AG09309 (cell line): ENCODE data around the gene EYS.

ENCODE experiments used
- DNase-seq: peaks from one replicate; pipeline ENCODE4 v3.0.0-alpha.2; 2010; ENCODE audit warnings: low read depth
- H3K4me3 ChIP-seq: 2 replicates; pipeline ENCODE4 v1.5.1; 2011; ENCODE audit warnings: mild to moderate bottlenecking, low read depth, low read length, moderate library complexity; ENCODE audit not compliant: control insufficient read depth
- CTCF ChIP-seq: IDR thresholded peaks from 2 replicates; pipeline ENCODE4 v1.5.1; 2011; ENCODE audit warnings: mild to moderate bottlenecking, low read depth, low read length, inconsistent platforms; ENCODE audit not compliant: insufficient read depth, control insufficient read depth; ENCODE audit errors: missing control alignments

Gene EYS

DNA sequence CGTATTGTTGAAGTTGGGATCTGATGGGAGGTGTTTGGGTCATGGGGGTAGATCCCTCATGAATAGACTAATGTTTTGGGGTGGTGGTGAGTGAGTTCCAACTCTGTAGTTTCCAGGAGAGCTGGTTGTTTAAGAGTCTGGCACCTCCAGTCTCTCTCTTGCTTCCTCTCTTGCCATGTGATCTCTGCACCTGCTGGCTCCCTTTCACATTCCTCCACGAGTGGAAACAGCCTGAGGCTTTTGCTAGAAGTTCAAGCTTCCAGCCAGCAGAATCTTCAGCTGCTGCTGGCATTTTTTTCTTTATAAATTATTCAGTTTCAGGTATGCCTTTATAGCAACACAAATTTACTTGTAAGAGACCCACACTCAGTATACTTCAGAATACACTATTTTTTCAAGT, 1021.6 kb downstream of the EYS start:
- no peak overlapping the region for H3K4me3 ChIP-seq
- no peak for TF ChIP-seq CTCF
- DNase-seq = no peak

GRCh38 chr6:64683682-64684081, 1023.3 kb downstream of the EYS start:
- H3K4me3 ChIP-seq = no peak overlapping the region
- TF ChIP-seq CTCF = no peak
- DNase-seq = no peak

DNA sequence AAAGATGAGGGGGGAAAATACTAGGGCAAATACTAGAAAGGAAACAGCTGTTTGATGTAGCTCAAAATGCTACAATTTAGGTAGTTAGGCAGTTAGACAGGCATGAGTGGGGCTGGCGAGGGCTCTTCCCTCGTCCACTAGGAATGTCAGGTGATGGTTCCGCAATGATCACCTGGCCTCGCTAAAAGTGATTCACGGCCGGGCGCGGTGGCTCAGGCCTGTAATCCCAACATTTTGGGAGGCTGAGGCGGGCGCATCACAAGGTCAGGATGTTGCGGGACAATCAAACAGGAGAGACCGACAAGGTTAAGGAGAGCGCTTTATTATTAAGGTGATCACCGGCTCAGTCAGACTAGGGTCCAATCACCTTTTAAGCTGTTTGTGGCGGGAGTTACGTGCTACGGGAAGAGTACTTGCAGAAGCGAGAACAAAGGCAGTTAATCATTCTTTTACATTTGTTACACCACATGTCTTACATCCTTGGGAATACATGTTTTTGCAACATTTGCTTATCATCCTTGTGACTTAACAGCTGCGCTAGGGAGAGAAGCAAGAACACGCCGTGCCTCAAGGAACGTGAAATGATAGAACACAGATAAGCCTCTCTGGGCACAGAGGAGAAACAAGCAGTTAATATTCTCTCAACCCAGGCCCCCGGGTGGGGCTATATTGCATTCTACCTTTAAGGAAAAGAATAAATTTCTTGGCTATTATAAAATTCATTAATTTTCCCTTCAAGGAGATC, 1025.4 kb downstream of the EYS start:
- DNase-seq = no peak
- no peak overlapping the region for H3K4me3 ChIP-seq
- TF ChIP-seq CTCF = no peak

- no peak for DNase-seq
- TF ChIP-seq CTCF = no peak
- H3K4me3 ChIP-seq = no peak overlapping the region
These were observed 1026.6 kb downstream of the EYS start for GRCh38 chr6:64680446-64680845.

DNA sequence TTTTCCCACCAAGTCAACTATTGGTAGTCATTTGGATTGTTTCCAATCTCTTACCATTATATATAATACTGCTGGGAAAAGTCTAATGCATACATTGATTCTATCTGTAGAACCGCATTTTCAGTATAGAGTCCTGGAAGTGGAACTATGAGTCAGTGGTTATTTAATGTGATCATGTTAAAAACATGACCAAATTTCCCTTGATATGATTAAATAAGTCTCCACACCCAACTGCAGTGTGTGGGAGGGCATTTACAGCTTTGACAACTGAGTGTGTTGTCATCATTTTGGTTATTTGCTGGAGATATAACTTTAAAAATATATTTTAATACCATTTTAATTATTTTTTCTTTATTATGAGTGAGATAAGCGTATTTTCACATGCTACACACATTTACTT, 1027.6 kb downstream of the EYS start:
- no peak overlapping the region for H3K4me3 ChIP-seq
- DNase-seq = no peak
- TF ChIP-seq CTCF = no peak

- H3K4me3 ChIP-seq = no peak overlapping the region
- TF ChIP-seq CTCF = no peak
- no peak for DNase-seq
These were observed 1034.4 kb downstream of the EYS start for GRCh38 chr6:64672651-64673050.
